Glutamatergic neuron (in vitro differentiated cells): ENCODE results near the gene CREB3L2. TPM values are rescaled to one million over a fixed set of nuclear protein-coding genes. Genes with fewer than 3 reads are reported as not detected.
A peak's percentile ranks its signal among the peaks of the same experiment; 100 is the strongest.
"Not testable (repeated sequence)": the region's sequence is repeated elsewhere in the genome, so short reads cannot be mapped to it uniquely, and the experiment has no call there.

ENCODE experiments used
- DNase-seq: peaks from one replicate; pipeline ENCODE4 v3.0.0; 2022
- H3K27ac Mint-ChIP-seq: one replicate; pipeline ENCODE4 v1.8.0; 2020; ENCODE audit warnings: mild to moderate bottlenecking, mixed read lengths, inconsistent platforms; ENCODE audit not compliant: unreplicated experiment
- H3K27me3 Mint-ChIP-seq: one replicate; pipeline ENCODE4 v1.8.0; 2020; ENCODE audit warnings: mild to moderate bottlenecking, moderate library complexity, mixed read lengths, inconsistent platforms; ENCODE audit not compliant: unreplicated experiment
- H3K36me3 Mint-ChIP-seq: one replicate; pipeline ENCODE4 v1.8.0; 2020; ENCODE audit warnings: mild to moderate bottlenecking, mixed read lengths, inconsistent platforms; ENCODE audit not compliant: unreplicated experiment
- H3K4me1 Mint-ChIP-seq: one replicate; pipeline ENCODE4 v1.8.0; 2020; ENCODE audit warnings: mild to moderate bottlenecking, low read depth, mixed read lengths, inconsistent platforms; ENCODE audit not compliant: unreplicated experiment
- H3K4me3 Mint-ChIP-seq: one replicate; pipeline ENCODE4 v1.8.0; 2020; ENCODE audit warnings: mild to moderate bottlenecking, mixed read lengths, inconsistent platforms; ENCODE audit not compliant: unreplicated experiment
- H3K9me3 Mint-ChIP-seq: one replicate; pipeline ENCODE4 v1.8.0; 2020; ENCODE audit warnings: mild to moderate bottlenecking, moderate library complexity, mixed read lengths, inconsistent platforms; ENCODE audit not compliant: unreplicated experiment
- total RNA-seq: library from RNA; stranded (reverse); fragmentation: NEBNext Ultra II Directional; extraction: Animal tissue kit (Norgen Biotek cat#: 25700); gene quantifications from one replicate; pipeline ENCODE4 v1.2.1, GENCODE V29; 2021; ENCODE audit not compliant: unreplicated experiment
- TF ChIP-seq, protein P1 (sequence below): fragments of 200-600 bp; sonication (generic); IDR thresholded peaks from one replicate; pipeline ENCODE4 v1.5.0; 2021; ENCODE audit not compliant: partially characterized antibody, unreplicated experiment

CREB3L2 gene
- total RNA-seq, 1 donor from 2014 or later, result 45.4 TPM

DNA sequence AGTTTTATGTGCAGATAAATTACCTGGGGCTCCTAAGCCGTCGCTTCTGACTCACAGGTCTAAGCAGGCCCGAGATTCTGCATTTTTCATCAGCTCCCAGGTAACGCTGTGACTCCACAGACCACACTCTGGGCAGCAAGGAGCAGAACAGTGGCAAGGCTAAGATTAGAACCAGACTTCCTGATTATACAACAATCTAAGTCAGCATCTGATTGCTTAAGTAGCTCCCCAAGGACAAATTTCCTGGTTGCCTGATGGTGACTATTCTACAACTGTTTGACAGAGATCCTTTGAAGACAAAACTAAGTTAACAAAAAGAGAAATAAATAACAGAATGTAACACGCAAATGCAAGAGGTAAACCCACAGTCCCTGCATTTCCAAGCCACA is 69.0 kb downstream of the CREB3L2 start:
- DNase-seq, result no peak
- Mint-ChIP-seq H3K27me3 (peaks cover 2% of the 10 kb centered on the region), H3K9me3 (peaks cover 2% of the 10 kb centered on the region), H3K4me3 (no peak overlapping the region), H3K36me3 (no peaks in the 10 kb centered on the region), H3K27ac (no peak overlapping the region), H3K4me1 (peaks cover 22% of the 10 kb centered on the region)
- TF ChIP-seq, protein P1, sequence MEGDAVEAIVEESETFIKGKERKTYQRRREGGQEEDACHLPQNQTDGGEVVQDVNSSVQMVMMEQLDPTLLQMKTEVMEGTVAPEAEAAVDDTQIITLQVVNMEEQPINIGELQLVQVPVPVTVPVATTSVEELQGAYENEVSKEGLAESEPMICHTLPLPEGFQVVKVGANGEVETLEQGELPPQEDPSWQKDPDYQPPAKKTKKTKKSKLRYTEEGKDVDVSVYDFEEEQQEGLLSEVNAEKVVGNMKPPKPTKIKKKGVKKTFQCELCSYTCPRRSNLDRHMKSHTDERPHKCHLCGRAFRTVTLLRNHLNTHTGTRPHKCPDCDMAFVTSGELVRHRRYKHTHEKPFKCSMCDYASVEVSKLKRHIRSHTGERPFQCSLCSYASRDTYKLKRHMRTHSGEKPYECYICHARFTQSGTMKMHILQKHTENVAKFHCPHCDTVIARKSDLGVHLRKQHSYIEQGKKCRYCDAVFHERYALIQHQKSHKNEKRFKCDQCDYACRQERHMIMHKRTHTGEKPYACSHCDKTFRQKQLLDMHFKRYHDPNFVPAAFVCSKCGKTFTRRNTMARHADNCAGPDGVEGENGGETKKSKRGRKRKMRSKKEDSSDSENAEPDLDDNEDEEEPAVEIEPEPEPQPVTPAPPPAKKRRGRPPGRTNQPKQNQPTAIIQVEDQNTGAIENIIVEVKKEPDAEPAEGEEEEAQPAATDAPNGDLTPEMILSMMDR, result no peak

- peaks cover 4% of the 10 kb centered on the region for H3K27me3 Mint-ChIP-seq
- no peaks in the 10 kb centered on the region for H3K36me3 Mint-ChIP-seq
Measured at GRCh38 chr7:137931823-137932222, 70.1 kb downstream of the CREB3L2 start.

GRCh38 chr7:137930581-137930980 is 71.3 kb downstream of the CREB3L2 start:
- H3K27ac Mint-ChIP-seq, result no peak overlapping the region
- H3K4me3 Mint-ChIP-seq, result no peak overlapping the region
- H3K9me3 Mint-ChIP-seq, result peaks cover 2% of the 10 kb centered on the region
- peaks cover 5% of the 10 kb centered on the region for H3K36me3 Mint-ChIP-seq
- H3K4me1 Mint-ChIP-seq, result peaks cover 14% of the 10 kb centered on the region
- DNase-seq, result no peak
- TF ChIP-seq, protein P1, result no peak
- peaks cover 6% of the 10 kb centered on the region for H3K27me3 Mint-ChIP-seq

More at GRCh38 chr7:137931823-137932222, 70.1 kb downstream of the CREB3L2 start:
- no peak for DNase-seq
- Mint-ChIP-seq H3K9me3 (peaks cover 2% of the 10 kb centered on the region), H3K27ac (no peak overlapping the region), H3K4me3 (no peak overlapping the region), H3K4me1 (peaks cover 21% of the 10 kb centered on the region)
- TF ChIP-seq, protein P1, result no peak

- H3K27me3 Mint-ChIP-seq, result peaks cover 6% of the 10 kb centered on the region
- H3K9me3 Mint-ChIP-seq, result peaks cover 3% of the 10 kb centered on the region
- peaks cover 5% of the 10 kb centered on the region for H3K36me3 Mint-ChIP-seq
- TF ChIP-seq, protein P1, result no peak
- no peak overlapping the region for H3K27ac Mint-ChIP-seq
- DNase-seq, result no peak
- no peak overlapping the region for H3K4me3 Mint-ChIP-seq
- H3K4me1 Mint-ChIP-seq, result peaks cover 15% of the 10 kb centered on the region
Measured at GRCh38 chr7:137928626-137929025, 73.3 kb downstream of the CREB3L2 start.

GRCh38 chr7:137927386-137927785 is 74.5 kb downstream of the CREB3L2 start:
- H3K36me3 Mint-ChIP-seq, result peaks cover 5% of the 10 kb centered on the region
- peaks cover 8% of the 10 kb centered on the region for H3K4me1 Mint-ChIP-seq
- peaks cover 3% of the 10 kb centered on the region for H3K9me3 Mint-ChIP-seq
- peaks cover 6% of the 10 kb centered on the region for H3K27me3 Mint-ChIP-seq
- TF ChIP-seq, protein P1, result no peak
- no peak overlapping the region for H3K27ac Mint-ChIP-seq
- DNase-seq, result no peak
- no peak overlapping the region for H3K4me3 Mint-ChIP-seq

- not testable (repeated sequence) for H3K4me3 Mint-ChIP-seq
Measured at GRCh38 chr7:137926206-137926605, 75.7 kb downstream of the CREB3L2 start.

More at GRCh38 chr7:137926206-137926605, 75.7 kb downstream of the CREB3L2 start:
- not testable (repeated sequence) for H3K9me3 Mint-ChIP-seq, H3K4me1 Mint-ChIP-seq, DNase-seq, H3K27me3 Mint-ChIP-seq, H3K36me3 Mint-ChIP-seq
- peak overlapping the region; percentile 50 for H3K27ac Mint-ChIP-seq
